COR-L47 (cell line): Measurements from ENCODE around the gene FCER1G.
"Not testable (repeated sequence)": the region's sequence is repeated elsewhere in the genome, so short reads cannot be mapped to it uniquely, and the experiment has no call there.

Experiments
- DNase-seq: peaks from one replicate; lab custom pipeline; 2025; lab: John Stamatoyannopoulos, UW

Gene FCER1G

DNA sequence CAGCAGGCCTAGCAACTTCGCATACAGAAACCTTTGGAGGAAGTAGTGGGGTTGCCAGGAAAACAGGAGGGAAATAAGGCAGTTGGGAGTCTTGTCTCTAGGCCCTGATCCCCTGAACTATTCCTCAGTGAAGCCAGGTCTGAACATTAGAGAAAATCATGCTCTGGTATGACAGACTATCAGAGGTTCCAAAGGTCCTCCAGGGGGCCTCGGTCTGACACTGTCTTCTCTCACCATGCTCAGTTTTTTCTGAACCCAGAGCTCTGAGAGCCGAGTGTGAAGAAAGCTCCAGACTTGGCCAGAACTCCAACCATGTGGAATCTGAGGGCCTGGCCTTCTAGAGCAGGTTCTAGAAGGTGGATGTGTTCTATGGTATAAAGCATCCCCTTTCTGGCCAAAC is 14.8 kb downstream of the FCER1G start:
- DNase-seq: no peak

DNA sequence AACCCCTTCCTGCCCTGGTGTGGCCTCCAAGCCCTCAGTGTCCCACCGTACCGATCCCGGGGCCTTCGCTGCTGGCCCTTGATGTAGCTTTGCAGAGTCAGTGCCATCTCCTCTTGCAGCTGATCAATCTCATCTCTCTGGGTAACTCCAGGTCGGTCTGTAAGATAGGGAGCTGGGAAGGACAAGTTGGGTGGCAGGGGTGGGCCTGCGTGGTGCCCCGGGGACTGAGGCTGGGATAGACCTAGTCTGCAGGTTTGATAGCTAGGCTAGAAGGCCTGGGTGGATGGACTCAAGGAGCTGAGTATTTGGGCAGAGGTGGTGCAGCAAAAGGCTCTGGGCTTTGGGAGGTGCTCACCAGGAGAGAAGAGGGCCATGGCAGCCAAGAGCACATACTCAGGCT is 15.7 kb downstream of the FCER1G start:
- no peak for DNase-seq

DNA sequence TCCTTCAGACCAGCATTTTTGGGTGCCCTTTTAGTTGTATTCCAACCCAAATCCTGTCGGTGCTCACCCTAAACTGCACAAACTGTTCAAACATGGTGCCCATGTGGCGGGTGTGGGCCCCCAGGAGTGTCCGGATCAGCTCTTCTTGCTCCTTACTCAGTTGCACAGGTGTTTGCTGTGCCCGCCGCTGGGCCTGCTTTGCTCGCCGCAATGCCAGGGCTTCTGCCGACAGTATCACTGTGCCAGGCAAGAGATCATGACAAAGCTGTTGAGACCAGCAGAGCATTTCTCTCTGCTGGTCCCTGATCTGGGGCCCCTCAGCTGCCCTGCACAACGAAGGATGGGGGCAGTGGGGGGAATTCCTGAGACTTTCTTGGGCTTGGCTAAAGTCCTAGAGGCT is 18.0 kb downstream of the FCER1G start:
- DNase-seq: no peak

DNA sequence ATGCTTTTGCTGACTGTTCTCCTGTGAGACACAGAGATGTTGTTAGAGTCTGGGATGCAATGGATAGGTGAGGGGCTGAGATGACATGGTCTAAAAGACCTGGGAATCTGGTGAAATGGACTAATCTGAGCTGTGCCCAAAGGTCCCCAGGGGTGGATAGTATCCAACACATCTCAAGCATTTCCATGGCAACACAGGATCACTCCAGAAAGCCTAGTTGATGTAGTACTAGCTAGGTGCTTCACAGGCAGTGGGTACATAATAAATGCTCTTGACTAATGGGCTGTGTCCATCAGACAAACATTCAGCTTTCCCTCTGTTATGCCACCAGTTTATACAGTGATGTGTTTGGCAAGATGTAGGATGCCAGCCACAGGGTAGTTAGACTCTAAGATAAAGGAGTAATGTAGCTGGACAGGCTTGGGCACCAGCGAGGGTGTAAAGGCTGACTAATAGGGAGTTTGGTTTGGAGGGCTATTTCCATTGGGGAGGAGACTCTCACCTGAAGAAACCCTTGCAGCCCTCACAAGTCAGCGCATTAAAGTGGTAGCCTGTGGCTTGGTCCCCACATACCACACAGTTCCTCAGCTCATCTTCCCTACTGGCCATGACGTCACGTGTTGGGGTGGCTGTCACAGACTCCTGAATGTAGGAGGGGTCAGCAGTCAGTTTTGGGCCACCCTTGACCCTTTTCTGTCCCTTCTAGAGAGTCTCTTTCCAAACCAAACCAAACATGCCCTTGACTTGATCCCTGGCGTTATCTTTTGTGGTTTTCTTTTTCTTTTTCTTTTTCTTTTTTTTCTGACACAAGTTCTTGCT is 21.1 kb downstream of the FCER1G start:
- DNase-seq: no peak

DNA sequence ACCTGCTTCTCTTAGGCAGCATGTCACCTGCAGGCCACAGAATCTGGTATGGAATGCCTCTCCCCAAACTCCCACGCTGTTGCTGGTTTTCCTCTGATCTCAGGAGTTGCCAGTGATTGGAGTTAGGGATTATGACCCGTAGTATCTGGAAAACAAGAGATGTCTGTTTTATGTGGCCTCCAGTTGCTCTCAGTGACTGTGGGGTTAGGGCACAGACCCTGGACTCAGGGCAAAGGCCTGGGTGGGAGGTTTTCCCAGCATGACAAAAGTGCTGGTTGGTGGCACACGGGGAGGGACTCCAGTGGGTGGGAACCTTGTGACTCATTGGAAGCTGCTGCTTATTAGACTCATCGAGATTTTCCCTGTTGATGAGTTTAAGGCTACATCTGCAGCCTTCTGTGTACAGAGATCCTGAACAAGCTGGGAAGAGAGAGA is 23.0 kb downstream of the FCER1G start, which contains the start of gene NR1I3:
NR1I3 (minus strand) TSS at position 165 of the 435 bp plus-strand sequence. CDS start 1,638 bp downstream, outside the sequence.
- DNase-seq: no peak

DNA sequence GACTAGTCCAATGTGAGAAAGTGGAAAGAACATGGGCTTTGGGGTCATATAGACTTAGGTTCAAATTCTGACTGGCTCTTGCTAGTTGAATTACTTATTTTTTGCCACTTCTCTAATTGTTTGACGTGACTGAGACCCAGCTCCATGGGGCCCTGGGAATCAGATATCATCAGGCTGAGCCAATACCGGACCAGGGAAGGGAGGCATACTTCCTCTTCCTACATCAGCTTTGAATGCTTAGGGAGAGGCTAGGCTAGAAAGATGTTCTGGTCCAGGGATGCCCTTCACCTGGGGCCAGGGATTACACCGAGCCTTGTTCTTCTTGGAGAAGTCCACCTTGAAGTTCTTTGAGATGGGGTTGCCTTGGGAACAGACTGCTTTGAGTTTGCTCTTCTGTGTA is 26.6 kb downstream of the FCER1G start:
- DNase-seq: no peak

DNA sequence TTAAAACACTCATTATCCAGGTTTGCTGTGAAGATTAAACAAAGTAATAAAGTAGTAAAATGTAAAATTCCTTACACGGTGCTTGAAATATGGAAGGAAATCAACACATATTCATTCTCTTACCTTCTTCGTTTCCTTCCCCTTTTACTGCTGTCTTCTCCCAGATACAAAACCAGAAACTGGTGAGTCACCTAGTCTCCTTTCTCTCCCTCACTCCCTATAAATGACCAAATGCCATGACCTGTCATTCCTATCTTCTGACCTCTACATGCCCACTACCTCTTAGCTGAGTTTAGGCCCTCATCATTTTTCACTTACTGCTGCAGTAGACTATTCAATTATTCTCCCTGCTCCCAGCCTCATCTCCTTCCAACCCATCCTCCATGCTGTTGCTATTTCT is 27.2 kb downstream of the FCER1G start:
- no peak for DNase-seq

DNA sequence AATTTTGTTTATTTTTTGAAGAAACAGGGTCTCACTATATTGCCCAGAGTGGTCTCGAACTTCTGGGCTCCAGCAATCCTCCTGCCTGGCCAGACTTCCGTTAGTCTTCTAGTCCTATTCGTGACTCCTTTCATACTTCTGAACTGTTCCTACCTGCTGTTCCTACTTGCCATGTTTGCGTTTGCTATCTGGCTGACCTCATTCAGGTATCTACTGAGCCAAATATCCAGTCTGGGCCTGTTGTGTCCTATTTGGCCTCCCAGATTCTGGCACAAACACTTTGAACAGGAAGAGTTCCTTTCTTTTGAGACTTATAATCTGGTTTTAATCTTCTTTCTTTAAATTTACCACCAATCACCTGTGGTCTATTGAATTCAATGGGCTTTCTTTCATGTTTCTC is 29.8 kb downstream of the FCER1G start:
- DNase-seq: no peak

DNA sequence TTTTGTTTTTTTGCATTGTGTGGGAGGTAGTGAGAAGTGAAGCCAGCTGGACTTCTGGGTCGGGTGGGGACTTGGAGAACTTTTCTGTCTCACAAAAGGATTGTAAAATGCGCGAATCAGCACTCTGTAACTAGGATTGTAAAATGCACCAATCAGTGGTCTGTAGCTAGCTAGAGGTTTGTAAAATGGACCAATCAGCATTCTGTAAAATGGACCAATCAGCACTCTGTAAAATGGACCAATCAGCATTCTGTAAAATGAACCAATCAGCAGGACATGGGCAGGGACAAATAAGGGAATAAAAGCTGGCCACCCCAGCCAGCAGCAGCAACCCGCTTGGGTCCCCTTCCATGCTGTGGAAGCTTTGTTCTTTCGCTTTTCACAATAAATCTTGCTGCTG is 35.0 kb downstream of the FCER1G start:
- DNase-seq: not testable (repeated sequence)

DNA sequence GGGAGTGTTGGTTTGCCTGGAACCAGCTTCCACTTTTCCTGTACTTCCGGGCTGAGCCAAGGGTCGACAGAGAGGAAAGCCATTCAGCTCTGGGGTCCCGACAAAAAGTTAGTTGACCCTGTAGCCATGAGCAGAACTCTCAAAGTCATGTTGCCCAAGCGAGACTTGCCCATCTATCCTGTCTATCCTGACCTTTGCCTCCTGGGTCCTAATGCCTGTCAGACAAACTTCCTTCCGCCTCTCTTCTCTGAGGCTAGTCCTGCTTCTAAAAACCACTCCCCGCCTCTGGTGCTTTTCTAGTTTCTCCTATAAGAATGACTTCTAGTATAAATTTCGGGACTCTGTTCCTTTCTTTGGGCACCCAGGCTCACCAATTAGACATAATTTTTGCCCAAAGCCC is 35.7 kb downstream of the FCER1G start:
- DNase-seq: no peak

DNA sequence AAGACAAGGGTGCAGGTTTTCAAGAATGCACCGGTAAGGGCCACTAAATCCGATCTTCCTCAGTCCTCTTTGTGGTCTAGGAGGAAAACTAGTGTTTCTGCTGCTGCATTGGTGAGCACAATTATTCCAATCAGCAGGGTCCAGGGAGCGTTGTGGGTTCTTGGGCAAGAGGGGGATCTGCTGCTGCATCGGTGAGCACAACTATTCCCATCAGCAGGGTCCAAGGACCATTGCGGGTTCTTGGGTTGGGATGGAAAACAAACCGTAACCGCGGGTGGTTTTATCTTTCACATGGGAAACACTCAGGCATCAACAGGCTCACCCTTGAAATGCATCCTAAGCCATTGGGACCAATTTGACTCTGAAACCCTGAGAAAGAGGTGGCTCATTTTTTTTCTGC is 36.5 kb downstream of the FCER1G start:
- no peak for DNase-seq

DNA sequence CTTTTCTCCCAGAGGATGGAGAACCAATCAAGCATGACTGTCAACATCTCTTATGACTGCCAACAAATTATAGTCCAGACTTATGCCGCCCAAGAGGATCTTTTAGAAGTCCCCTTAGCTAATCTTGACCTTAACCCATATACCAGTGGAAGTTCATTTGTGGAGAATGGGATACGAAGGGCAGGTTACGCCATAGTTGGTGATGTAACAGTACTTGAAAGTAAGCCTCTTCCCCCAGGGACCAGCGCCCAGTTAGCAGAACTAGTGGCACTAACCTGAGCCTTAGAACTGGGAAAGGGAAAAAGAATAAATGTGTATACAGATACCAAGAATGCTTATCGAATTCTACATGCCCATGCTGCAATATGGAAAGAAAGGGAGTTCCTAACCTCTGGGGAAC is 40.2 kb downstream of the FCER1G start:
- not testable (repeated sequence) for DNase-seq

DNA sequence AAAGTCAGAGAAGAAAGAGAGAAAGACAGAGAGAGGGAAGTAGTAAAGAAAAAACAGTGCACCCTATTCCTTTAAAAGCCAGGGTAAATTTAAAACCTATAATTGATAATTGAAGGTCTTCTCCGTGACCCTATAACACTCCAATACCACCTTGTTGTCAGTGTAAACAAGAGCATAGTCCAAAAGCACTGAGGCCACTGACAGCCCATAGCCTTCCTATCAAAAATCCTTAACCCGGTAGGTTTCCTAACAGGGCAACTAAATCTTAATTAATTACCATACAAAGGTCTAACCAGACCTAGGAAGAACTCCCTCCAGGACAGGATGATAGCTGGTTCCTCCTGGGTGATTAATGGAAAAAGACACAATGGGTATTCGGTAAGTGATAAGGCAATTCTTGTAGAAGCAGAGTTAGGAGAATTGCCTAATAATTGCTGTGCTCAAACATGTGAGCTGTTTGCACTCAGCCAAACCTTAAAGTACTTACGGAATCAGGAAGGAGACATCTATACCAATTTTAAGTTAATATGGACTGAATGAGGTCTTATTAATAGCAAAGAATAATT is 40.9 kb downstream of the FCER1G start:
- DNase-seq: not testable (repeated sequence)

DNA sequence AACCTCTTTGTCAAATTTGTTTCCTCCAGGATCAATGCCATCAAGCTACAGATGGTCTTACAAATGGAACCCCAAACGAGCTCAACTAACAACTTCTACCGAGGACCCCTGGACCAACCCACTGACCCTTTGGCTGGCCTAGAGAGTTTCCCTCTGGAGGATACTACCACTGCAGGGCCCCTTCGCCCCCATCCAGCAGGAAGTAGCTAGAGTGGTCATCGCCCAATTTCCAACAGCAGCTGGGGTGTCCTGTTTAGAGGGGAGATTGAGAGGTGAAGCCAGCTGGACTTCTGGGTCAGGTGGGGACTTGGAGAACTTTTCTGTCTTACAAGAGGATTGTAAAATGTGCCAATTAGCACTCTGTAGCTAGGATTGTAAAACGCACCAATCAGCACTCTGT is 42.0 kb downstream of the FCER1G start:
- not testable (repeated sequence) for DNase-seq

DNA sequence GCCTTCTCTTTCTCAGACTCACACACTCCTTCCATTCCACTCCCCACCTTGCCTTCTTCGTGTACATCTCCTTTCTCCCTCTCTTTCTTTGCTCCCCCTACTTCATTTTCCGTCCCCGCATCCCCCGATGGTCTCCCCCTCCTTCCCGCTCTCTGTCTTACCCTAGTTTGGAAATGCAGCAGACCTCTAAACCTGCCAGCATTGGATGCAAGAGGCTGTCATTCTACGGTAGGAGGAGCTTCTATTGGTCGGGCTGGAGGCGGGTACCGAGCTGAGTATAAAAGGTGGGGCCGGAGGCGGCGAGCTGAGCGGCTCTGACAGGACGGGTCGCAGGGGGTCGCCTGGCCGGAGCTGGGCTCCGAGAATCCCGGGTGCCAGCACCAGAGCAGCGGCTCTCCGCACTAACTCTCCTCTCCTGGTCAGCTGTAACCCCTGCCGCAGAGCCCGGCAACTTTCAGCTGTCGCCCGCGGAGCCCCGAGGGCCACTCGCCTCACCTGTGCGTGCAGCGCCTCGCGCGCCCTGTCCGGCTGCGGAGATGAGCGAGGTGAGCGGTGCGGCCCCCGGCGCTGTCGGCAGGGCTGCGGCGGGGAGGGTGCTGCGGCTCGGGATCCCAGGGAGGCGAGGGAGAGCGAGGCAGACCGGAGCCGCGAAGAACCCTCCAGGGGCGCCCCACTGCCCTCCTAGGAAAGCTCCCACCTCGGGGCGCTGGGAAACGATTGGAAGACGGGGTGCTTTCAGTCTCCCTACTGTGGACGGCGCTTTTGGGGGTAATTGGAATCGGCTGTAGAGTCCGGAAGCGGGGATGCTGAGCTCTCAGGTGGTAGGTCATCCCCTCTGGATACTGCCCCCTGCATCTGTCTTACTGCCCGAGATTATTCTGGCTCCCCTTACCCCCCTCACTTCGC is 43.6 kb downstream of the FCER1G start, which contains the start of gene PCP4L1:
PCP4L1 (plus strand) TSS at position 307 of the 906 bp plus-strand sequence; CDS start at position 537, 230 bp downstream.
- no peak for DNase-seq

DNA sequence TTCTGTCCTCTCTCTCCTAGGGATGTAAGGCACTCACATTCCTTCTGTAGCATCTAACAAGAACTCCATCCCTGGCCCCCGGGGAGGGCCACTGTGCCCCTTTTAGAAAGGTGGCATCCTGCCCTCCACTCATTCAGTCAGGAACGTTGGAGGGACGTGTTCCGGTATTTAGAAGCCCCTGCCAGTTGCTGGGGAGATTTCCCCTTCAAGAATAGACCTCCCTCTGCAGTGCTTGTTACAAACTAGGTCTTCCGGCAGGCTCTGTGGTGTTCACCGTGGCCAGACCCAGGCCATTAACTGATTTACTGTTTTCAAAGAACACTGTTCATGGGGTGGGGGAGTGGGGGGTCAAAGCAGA is 44.2 kb downstream of the FCER1G start:
- DNase-seq: no peak

DNA sequence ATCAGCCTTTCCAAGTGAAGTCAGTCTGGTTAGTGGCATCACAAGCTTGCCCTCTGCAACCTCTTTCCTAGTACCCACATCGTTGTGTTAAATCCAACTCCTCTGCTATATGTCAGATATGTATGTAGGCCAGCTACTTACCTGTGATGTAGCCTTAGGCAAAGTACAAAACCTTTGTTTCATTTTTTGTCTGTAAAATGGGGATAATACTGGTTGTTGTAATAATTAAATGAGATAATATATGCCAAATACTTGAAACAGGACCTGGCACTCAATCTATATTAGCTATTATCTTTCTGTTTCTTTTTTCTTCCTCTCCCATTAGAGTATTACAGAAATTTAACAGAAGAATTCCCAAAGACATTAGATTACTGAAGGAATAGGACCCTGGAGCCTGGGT is 44.7 kb downstream of the FCER1G start:
- DNase-seq: no peak

DNA sequence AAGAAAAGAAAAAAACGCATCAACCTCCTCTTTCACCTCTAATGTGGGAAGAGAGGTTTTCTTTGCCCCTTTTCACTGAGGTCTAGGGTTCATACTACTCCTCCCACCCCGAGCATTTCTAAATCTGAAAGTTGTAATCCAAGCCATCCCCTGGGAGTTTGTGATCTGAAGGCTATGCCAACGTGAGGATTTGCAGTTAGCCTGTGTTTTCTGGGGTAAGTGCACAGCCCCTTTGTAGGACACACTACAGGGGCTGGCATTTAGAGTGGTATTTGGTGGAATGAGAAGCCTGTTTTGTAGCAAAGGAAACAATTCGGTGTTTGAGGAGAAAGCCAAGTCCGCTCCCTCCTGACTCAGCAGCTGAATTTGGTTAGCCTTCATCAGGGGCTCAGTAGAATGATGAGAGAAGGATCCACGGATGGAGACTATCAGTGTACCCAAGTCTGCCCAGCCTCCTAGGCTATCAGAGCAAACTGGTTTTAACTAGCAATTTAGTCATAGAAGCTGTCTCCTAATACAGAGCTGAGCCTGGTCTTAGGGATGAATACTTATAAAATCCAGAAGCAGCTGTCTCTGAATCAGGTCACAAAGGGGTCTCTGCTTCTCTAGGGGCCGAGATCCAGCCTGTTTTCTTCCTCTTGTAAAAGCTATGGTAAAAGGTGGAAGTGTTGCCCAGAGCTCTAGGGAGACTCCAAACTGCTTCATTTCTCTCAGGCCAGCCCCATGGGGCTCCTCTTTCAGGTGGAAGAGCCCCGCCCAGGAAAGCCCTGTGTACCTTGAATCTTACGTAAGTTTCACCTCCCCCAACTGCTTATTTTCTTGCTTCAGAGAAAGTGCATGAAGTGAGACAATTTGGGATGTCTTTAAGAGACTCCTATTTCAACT is 45.5 kb downstream of the FCER1G start:
- no peak for DNase-seq

DNA sequence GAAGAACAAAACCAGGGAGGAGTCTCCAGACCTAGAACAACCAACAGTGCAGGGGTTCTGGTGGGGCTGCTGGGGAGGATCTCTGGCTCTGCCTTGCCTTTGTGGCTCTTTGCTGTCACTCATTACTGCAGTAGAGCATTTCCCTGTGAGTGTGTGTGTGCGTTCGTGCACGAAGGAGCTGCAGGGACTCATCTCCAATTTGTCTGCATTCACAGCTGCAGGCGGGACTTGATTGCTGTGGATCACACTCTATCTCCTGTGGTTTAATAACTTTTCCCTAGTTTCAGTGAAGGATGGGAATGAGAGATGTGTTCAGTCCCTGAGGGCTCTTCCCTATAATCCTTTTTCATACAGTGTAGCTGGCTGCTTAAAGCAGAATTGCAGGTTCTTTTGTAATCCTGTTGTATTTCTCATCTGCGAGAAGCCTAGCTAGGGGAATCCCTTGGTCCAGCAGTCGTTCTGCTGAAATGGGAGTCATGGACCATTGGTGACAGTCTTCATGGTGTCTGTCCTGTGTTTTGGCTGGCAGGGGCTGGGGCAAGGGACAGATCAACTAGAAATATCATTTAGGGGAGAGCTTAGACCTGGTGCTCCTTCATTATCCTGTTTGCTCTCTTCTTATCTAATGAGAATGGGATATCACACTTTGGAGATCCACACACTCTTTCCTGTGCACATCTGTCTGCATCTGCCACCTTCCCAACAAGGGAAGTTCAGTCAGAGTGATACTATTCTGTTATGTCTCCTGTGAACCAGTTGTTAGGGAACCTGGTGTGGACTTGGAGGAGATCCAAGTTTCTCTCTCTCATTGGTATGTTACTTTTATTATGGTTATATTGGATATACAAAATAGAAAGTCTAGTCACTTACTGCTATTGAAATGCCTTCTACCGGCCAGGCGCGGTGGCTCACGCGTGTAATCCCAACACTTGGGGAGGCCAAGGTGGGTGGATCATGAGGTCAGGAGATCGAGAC is 46.5 kb downstream of the FCER1G start:
- DNase-seq: peak; percentile 1

DNA sequence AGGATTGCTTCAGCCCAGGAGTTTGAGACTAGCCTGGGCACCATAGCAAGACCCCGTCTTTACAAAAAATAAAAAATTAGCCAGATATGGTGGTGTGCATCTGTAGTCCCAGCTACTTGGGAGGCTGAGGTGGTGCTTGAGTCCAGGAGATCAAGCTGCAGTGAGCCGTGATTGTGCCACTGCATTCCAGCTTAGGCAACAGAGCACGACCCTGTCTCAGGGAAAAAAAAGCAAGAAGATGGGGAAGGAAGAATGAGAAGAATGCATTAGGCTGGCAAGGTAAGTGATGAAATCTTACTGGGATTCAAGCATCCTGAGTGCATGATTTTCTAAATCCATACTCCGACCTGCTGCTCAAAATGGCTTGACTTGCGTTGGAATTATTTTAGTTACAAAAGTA is 50.2 kb downstream of the FCER1G start:
- no peak for DNase-seq
